GM19238 (cell line): Measurements from ENCODE around the gene SLC4A5.
A peak's percentile ranks its signal among the peaks of the same experiment; 100 is the strongest.
"Not testable (repeated sequence)": the region's sequence is repeated elsewhere in the genome, so short reads cannot be mapped to it uniquely, and the experiment has no call there.

ENCODE experiments used
- DNase-seq: peaks from one replicate; pipeline ENCODE4 v3.0.0; 2011; ENCODE audit warnings: low spot score; ENCODE audit not compliant: insufficient read length

The SLC4A5 gene

DNA sequence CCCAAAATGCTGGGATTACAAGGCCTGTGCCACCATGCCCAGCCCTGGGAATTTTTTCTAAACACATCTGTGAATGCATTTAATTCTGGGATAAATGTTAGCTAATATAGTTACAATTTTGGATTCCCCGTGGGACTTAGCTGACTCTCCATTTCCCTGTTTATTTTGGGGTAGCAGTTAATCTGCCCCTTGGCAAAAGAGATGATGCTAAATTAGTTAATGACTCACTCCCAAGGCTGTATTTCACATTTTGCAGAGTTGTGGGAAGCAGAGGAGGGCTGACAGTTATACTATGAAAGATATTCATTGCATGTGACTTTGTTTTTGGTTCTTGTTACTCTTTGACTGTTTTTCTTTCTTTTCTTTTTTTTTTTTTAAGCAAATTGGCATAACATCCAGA, 141.6 kb downstream of the SLC4A5 start:
- no peak for DNase-seq

DNA sequence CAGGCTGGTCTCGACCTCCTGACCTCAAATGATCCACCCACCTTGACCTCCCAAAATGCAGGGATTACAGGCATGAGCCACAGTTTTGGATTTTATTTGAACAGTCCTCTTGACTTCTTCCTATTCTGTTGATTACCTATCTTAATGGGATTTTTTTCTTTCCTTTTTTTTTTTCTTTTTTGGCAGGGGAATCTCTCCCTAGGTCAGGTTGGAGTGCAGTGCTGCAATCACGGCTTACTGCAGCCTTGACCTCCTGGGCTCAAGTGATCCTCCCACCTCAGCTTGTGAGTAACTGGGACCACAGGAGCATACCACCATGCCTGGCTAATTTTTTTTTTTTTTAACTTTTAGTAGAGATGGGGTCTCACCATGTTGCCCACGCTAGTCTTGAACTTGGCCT, 142.0 kb downstream of the SLC4A5 start:
- no peak for DNase-seq

DNA sequence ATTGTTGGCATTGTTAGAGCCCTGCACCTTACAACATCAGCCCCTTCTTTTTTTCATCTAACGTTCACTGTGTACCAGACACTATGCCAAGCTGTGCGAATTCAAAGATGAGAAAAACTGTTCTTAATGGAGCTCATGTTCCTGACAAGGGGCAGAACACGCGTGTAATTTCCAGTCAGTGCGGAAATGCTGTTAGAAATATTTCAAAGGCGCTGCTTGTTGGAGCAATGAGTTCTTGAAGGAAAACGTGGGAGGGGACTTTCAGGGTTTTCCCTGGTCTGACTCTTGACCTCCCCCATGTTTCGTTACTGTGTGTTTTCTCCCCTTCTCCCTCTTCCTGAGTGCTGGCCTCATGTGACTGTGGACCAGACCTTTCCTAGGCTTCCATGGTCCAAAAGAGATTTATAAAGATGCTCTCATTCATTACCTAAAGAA, 143.3 kb downstream of the SLC4A5 start:
- no peak for DNase-seq

DNA sequence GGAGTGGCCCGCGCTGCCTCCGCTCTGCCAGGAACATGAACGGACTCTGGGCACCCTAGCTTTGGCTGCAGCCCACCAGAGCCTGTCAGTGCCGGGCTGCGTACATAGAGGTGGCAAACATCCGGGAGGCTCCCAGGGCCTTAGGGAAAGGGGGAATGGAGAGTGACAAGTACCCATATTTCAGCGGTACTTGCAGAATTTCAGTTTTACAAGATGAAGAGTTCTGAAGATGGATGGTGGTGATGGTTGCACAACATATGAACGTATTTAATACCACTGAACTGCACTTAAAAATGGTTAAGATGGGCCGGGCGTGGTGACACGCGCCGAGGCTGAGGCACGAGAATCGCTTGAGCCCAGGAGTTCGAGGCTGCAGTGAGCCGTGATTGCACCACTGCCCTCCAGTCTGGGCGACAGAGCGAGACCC, 143.9 kb downstream of the SLC4A5 start:
- DNase-seq: no peak

DNA sequence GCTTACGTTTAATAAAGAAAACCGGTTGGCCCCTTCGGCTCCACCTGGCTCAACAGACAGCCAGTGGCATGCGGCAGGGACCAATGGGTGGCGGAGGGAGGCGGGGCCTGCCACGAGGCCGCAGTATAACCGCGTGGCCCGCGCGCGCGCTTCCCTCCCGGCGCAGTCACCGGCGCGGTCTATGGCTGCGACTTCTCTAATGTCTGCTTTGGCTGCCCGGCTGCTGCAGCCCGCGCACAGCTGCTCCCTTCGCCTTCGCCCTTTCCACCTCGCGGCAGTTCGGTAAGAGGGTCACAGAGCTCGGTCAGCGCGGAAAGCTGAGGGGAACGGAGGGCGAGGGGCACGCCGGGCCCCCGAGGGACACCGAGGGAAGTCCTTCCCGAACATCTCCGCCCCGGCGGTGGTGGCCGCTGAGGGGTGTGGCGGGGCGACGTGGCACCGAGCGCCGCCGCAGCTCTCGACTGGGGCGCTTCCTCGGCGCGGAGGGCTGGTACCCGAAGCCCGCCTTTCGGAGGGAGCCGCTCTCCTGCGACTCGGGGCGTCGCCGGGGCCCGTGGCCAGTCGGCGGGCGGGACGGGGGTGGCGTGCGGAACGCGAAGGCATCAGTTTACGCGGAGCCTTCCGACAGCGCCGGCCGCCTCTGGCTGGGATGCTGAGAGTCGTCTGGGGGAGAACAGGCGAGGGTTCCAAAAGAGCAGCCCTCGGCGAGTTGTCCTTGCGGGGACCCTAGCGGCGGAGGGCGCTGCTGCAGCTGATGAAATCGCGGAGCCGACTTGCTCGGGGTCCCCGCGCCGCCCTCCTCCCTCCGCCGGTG, 144.5 kb downstream of the SLC4A5 start, which contains the start of gene MTHFD2:
Gene MTHFD2, plus strand, starts transcription at position 155 of the 814 bp plus-strand sequence. Its CDS starts 27 bp downstream, at position 182.
- peak; percentile 92 for DNase-seq

- no peak for DNase-seq
These were observed 145.2 kb downstream of the SLC4A5 start for GRCh38 chr2:74198023-74198460.

DNA sequence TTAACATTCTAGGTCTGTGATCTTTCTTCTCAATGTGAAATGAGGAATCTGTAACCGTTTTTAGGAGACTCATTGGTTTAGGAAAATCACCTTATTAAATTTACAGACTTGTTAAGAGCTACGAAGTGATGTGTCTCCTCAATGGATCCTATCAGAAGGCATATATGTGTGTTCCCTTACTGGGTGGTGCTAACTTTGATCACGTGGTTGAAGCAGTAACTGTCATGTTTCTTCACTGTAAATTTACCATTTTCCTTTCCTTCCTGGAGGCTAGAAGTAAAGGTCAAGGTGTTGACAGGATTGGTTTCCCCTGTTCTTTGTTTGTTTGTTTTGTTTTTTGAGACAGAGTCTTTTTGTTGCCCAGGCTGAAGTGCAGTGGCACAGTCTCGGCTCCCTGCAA, 146.2 kb downstream of the SLC4A5 start:
- DNase-seq: no peak

DNA sequence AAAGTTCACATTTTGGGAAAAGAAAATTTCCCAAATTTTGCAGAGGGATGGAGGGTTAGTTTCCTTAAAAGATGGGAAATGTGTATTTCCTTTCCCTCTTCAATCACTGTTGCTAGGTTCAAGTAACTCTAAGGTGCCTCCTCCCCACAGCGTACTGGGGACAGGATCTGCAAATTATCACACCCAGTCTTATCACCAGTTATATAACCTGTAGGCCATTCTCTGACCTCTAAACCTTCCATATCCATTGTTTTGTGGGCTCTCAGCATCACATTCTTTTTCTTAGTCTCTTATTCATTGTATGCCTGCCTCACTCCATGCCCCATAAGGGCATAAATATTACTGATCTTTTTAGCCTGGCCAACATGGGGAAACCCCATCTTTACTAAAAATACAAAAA, 148.4 kb downstream of the SLC4A5 start:
- DNase-seq: no peak

GRCh38 chr2:74191596-74192380, 151.4 kb downstream of the SLC4A5 start:
- DNase-seq: no peak

DNA sequence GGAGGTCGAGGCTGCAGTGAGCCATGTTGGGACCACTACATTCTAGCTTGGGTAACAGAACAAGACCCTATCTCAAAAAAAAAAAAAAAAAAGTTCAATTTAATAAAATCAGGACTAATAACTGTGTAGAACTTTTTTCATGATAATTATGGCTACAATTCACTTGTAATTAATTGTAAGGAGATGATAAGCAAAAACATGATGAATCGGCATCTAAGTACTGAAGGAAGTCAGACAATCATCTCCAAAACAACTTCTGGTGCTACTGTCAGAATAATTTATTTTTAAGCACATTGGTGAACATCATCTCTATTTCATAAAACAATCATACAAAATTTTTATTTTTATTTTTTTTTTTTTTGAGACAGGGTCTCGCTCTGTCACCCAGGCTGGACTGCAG, 154.5 kb downstream of the SLC4A5 start:
- DNase-seq: no peak

GRCh38 chr2:74188018-74188601, 155.1 kb downstream of the SLC4A5 start:
- no peak for DNase-seq

- DNase-seq: not testable (repeated sequence)
These were observed 156.5 kb downstream of the SLC4A5 start for GRCh38 chr2:74186706-74187105.

DNA sequence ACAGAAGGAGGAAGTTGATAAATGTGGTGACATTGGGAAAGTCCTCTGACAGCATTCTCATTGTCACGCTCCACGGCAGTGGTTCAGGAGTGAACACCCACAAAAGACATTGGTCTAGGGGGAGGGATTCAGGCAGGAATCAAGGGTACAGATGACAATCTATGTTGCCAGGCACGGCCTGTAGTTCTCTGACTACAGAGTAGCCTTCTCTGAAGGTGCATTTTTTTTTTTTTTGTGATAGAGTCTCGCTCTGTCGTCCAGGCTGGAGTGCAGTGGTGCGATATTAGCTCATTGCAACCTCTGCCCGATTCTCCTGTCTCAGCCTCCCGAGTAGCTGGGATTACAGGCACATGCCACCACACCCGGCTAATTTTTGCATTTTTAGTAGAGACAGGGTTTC, 157.2 kb downstream of the SLC4A5 start:
- DNase-seq: peak; percentile 37

- DNase-seq: no peak
These were observed 159.3 kb downstream of the SLC4A5 start for GRCh38 chr2:74183878-74184277.

DNA sequence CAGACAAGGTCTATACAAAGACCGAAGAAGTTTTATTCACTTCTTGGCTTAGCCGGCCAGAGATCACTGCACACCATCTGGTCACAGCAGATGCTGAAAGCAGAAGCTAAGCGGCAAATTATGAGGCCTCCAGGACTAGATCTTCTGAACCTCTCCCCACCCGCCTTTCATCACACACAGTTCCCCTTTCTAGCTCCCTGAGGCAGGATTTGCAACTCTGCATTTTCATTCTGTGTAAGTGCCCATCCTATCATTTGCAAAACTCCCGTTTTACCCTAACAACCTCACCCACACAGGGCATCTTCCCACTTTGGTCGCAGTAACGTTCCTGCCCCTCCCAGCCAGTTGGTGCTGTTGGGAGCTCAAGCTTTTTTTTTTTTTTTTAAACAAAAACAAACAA, 161.5 kb downstream of the SLC4A5 start:
- peak; percentile 28 for DNase-seq

- DNase-seq: no peak
These were observed 164.0 kb downstream of the SLC4A5 start for GRCh38 chr2:74179063-74179865.

- peak; percentile 77 for DNase-seq
These were observed 164.8 kb downstream of the SLC4A5 start, which contains the start of gene MOB1A for GRCh38 chr2:74178211-74179062. Gene MOB1A (minus strand): TSS chr2:74178879. CDS start chr2:74178674, 205 bp downstream.

DNA sequence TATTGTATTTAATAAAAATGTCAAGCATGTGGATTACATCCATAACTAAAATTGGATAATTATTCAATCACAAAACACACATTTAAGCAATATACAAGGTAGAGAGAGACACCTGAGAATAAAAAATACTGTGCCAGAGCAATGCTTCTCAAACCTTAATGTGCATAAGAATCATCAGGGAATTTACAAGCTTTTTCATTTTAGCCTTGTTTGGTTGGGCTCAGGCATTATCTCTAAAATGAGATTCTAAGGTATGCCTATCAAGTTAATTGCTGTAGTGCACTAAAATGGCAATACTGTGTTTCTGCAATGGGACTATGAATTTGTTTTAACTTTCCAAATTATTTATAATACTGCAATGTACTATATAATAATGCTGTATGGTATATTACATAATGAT, 165.5 kb downstream of the SLC4A5 start:
- no peak for DNase-seq

DNA sequence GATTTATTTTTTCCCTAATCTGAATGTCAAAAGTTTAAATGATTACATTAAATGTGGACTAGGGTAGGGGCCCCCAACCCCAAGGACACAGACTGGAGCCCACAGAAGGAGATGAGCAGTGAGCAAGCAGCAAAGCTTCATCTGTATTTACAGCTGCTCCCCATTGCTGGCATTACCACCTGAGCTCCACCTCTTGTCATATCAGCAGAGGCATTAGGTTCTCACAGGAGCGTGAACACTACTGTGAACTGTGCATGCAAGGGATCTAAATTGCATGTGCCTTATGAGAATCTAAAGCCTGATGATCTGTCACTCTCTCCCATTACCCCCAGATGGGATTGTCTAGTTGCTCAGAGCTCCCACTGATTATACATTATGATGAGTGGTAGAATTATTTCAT, 168.3 kb downstream of the SLC4A5 start:
- DNase-seq: no peak

GRCh38 chr2:74168739-74169138, 174.5 kb downstream of the SLC4A5 start:
- DNase-seq: no peak
